CD14-positive monocyte (primary cell): ENCODE data around the gene BRI3. TPM values are rescaled to one million over a fixed set of nuclear protein-coding genes. Genes with fewer than 3 reads are reported as not detected.

ENCODE experiments used
- DNase-seq, 3 donors: peaks; one replicate each; pipeline ENCODE4 v3.0.0-alpha.2; 2011 to 2022
- H2AFZ ChIP-seq: 2 replicates; pipeline ENCODE4 v1.6.0; 2012; ENCODE audit warnings: mild to moderate bottlenecking, low read depth, low read length, inconsistent platforms; ENCODE audit not compliant: insufficient read depth, poor library complexity, severe bottlenecking
- H3K27ac ChIP-seq, 2 donors: 1 replicate in 1 of 2; 2 replicates in 1 of 2; pipeline ENCODE4 v1.5.1; 2012 to 2013; ENCODE audit warnings: low read length in 2 of 2, control low read depth in 1 of 2, inconsistent platforms in 1 of 2, low read depth in 1 of 2, mild to moderate bottlenecking in 1 of 2
- H3K27me3 ChIP-seq, 2 donors: one replicate each; pipeline versions ENCODE4 v1.6.0 to v1.6.1; 2011 to 2013; ENCODE audit warnings: low read length in 2 of 2; ENCODE audit not compliant: control insufficient read depth in 2 of 2, insufficient read depth in 2 of 2
- H3K36me3 ChIP-seq, 2 donors: replicated peaks in 1 of 2; 1 replicate in 1 of 2; 2 replicates in 1 of 2; pipeline versions ENCODE4 v1.5.1 to v1.6.1; 2012 to 2013; ENCODE audit warnings: low read length in 2 of 2, control low read depth in 1 of 2, inconsistent platforms in 1 of 2, mild to moderate bottlenecking in 1 of 2; ENCODE audit not compliant: insufficient read depth in 2 of 2, control insufficient read depth in 1 of 2
- H3K4me1 ChIP-seq, 2 donors: 1 replicate in 1 of 2; 2 replicates in 1 of 2; pipeline versions ENCODE4 v1.5.1 to v1.6.1; 2012 to 2013; ENCODE audit warnings: low read length in 2 of 2, control low read depth in 1 of 2, inconsistent platforms in 1 of 2, mild to moderate bottlenecking in 1 of 2, moderate library complexity in 1 of 2; ENCODE audit not compliant: insufficient read depth in 2 of 2, control insufficient read depth in 1 of 2
- H3K4me2 ChIP-seq: replicated peaks from 2 replicates; pipeline ENCODE3; 2012; ENCODE audit warnings: low read length, moderate library complexity, mild to moderate bottlenecking; ENCODE audit not compliant: poor library complexity, severe bottlenecking; ENCODE audit errors: extremely low read depth
- H3K4me3 ChIP-seq, 3 experiments: fragments of 200-600 bp in 1 of 3; sonication (generic) in 1 of 3; replicated peaks in 1 of 3; 1 replicate in 2 of 3; 2 replicates in 1 of 3; pipeline ENCODE4 v1.5.1; 2011 to 2013; ENCODE audit warnings: low read length in 3 of 3, mild to moderate bottlenecking in 3 of 3, control low read depth in 2 of 3, low read depth in 2 of 3, inconsistent platforms in 1 of 3, moderate library complexity in 1 of 3
- H3K79me2 ChIP-seq: 2 replicates; pipeline ENCODE4 v1.6.0; 2012; ENCODE audit warnings: mild to moderate bottlenecking, control low read depth, inconsistent platforms, low read length, moderate library complexity; ENCODE audit not compliant: insufficient read depth
- H3K9ac ChIP-seq: 2 replicates; pipeline ENCODE4 v1.6.0; 2017; ENCODE audit warnings: low read length, mild to moderate bottlenecking; ENCODE audit not compliant: insufficient read depth, poor library complexity, severe bottlenecking
- H3K9me3 ChIP-seq, 2 donors: replicated peaks in 1 of 2; 1 replicate in 1 of 2; 2 replicates in 1 of 2; pipeline versions ENCODE4 v1.5.1 to v1.6.1; 2012 to 2013; ENCODE audit warnings: low read length in 2 of 2, control low read depth in 1 of 2; ENCODE audit not compliant: control insufficient read depth in 1 of 2, insufficient read depth in 1 of 2
- H4K20me1 ChIP-seq: 2 replicates; pipeline ENCODE4 v1.6.0; 2012; ENCODE audit warnings: mild to moderate bottlenecking, low read length, control low read depth, moderate library complexity; ENCODE audit not compliant: insufficient read depth
- H3K27ac Mint-ChIP-seq, 7 donors: one replicate each; pipeline ENCODE4 v1.8.0; 2020; ENCODE audit warnings: mild to moderate bottlenecking in 7 of 7, mixed read lengths in 7 of 7, moderate library complexity in 6 of 7, inconsistent platforms in 2 of 7
- H3K27me3 Mint-ChIP-seq, 3 donors: one replicate each; pipeline ENCODE4 v1.8.0; 2021 to 2022; ENCODE audit warnings: low read depth in 3 of 3, mild to moderate bottlenecking in 3 of 3, mixed read lengths in 3 of 3, moderate library complexity in 3 of 3, inconsistent platforms in 1 of 3
- H3K36me3 Mint-ChIP-seq, 2 donors: one replicate each; pipeline ENCODE4 v1.8.0; 2020; ENCODE audit warnings: mixed read lengths in 2 of 2, inconsistent platforms in 1 of 2, mild to moderate bottlenecking in 1 of 2
- H3K4me1 Mint-ChIP-seq: one replicate; pipeline ENCODE4 v1.8.0; 2020; ENCODE audit warnings: mild to moderate bottlenecking, mixed read lengths
- H3K4me3 Mint-ChIP-seq, 2 donors: one replicate each; pipeline ENCODE4 v1.8.0; 2020; ENCODE audit warnings: mild to moderate bottlenecking in 2 of 2, mixed read lengths in 2 of 2, moderate library complexity in 1 of 2
- H3K9me3 Mint-ChIP-seq, 7 donors: one replicate each; pipeline ENCODE4 v1.8.0; 2020 to 2022; ENCODE audit warnings: mixed read lengths in 7 of 7, mild to moderate bottlenecking in 6 of 7, moderate library complexity in 6 of 7, inconsistent platforms in 2 of 7
- WGBS: methylation state at CpG from one replicate; pipeline ENCODE4 v1.1.5; 2013; ENCODE audit warnings: missing lambda C conversion rate; ENCODE audit not compliant: insufficient coverage; 5-methylcytosine and 5-hydroxymethylcytosine counted together
- intact Hi-C, 2 donors: fragments of 100-400 bp; cut with micrococcal nuclease; formaldehyde crosslinking; loops; one replicate each; pipeline versions ENCODE4 v1.15.0 to v1.15.1; 2023
- polyA minus RNA-seq: library from RNA; depleted of rRNA, polyadenylated mRNA; stranded (reverse); fragments of >200 nt; gene quantifications from 2 replicates; pipeline ENCODE4 v1.2.3, GENCODE V29; 2012
- polyA plus RNA-seq, 3 donors: library from polyadenylated mRNA; depleted of rRNA in 1 of 3; unstranded in 2 of 3; stranded (reverse) in 1 of 3; fragments of 300-500 nt in 2 of 3; fragments of >200 nt in 1 of 3; fragmentation: Illumina TruSeq in 2 of 3; gene quantifications; 1 replicate in 2 of 3; 2 replicates in 1 of 3; pipeline ENCODE4 v1.2.3, GENCODE V29; 2012 to 2021
- total RNA-seq, 12 experiments: library from RNA in 1 of 12; stranded (reverse) in 1 of 12; fragments of 120-200 nt in 1 of 12; gene quantifications; one replicate each; pipeline ENCODE4 v1.2.4 and lab custom pipeline; 2013 to 2026; ENCODE audit warnings: mixed read lengths in 6 of 12, inconsistent platforms in 1 of 12
- TF ChIP-seq, protein P1 (sequence below): fragments of 200-600 bp; IDR thresholded peaks from one replicate; pipeline ENCODE4 v1.8.0; 2022; ENCODE audit warnings: antibody characterized with exemption, mild to moderate bottlenecking

The BRI3 gene, protein sequence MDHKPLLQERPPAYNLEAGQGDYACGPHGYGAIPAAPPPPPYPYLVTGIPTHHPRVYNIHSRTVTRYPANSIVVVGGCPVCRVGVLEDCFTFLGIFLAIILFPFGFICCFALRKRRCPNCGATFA
- total RNA-seq (2013), result 272 TPM
- 100 to 1,000 TPM; 120 to 273 (median 149) TPM for polyA plus RNA-seq
- 115 and 173 TPM in 2 replicates for polyA minus RNA-seq
- total RNA-seq (lab: John Stamatoyannopoulos, UW), result 57.3 to 180 (median 144) reads per million in 11 experiments

- H3K36me3 Mint-ChIP-seq, result peaks cover 19 to 31% of the 10 kb centered on the region in 2 donors
- H4K20me1 ChIP-seq, result peaks cover 39% of the 10 kb centered on the region
- peak within 1 kb of the TSS; percentile 80 for H2AFZ ChIP-seq
- peaks cover 0 to 2% of the 10 kb centered on the region in 2 donors for H3K36me3 ChIP-seq
- no peaks in the 10 kb centered on the region for H3K9me3 ChIP-seq
- peak within 1 kb of the TSS; percentile 100 for H3K4me2 ChIP-seq
- H3K27ac ChIP-seq, result peak within 1 kb of the TSS; percentile 98 to 99
- peaks cover 0 to 2% (median 0%) of the 10 kb centered on the region in 3 donors for H3K27me3 Mint-ChIP-seq
- H3K4me3 ChIP-seq, result peak within 1 kb of the TSS; percentile 85 to 96 (median 91)
- H3K27me3 ChIP-seq, result no peaks in the 10 kb centered on the region
- H3K27ac Mint-ChIP-seq, result peak within 1 kb of the TSS; percentile 96 to 99 (median 98)
- TF ChIP-seq, protein P1, sequence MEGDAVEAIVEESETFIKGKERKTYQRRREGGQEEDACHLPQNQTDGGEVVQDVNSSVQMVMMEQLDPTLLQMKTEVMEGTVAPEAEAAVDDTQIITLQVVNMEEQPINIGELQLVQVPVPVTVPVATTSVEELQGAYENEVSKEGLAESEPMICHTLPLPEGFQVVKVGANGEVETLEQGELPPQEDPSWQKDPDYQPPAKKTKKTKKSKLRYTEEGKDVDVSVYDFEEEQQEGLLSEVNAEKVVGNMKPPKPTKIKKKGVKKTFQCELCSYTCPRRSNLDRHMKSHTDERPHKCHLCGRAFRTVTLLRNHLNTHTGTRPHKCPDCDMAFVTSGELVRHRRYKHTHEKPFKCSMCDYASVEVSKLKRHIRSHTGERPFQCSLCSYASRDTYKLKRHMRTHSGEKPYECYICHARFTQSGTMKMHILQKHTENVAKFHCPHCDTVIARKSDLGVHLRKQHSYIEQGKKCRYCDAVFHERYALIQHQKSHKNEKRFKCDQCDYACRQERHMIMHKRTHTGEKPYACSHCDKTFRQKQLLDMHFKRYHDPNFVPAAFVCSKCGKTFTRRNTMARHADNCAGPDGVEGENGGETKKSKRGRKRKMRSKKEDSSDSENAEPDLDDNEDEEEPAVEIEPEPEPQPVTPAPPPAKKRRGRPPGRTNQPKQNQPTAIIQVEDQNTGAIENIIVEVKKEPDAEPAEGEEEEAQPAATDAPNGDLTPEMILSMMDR, result peak; percentile 36
- H3K4me1 ChIP-seq, result peaks cover 47 to 62% of the 10 kb centered on the region in 2 donors
- H3K4me3 Mint-ChIP-seq, result peak within 1 kb of the TSS; percentile 92 to 97
- H3K9ac ChIP-seq, result peak within 1 kb of the TSS; percentile 98
- DNase-seq, result peak; percentile 85 to 90 (median 89)
- H3K9me3 Mint-ChIP-seq, result no peaks in the 10 kb centered on the region
- peaks cover 54% of the 10 kb centered on the region for H3K4me1 Mint-ChIP-seq
- H3K79me2 ChIP-seq, result peaks cover 48% of the 10 kb centered on the region
- intact Hi-C loops, result loop anchor here (5.0 to 10.0 kb wide), 2 partner anchors 149 to 524 kb away; no protein-coding TSS in a partner anchor
- under 1% methylated on average over 75 of the region's 92 CpGs for WGBS
These were observed at the start of gene BRI3 for GRCh38 chr7:98280791-98281756. Gene BRI3 (plus strand): TSS chr7:98281686. CDS start chr7:98281796, 110 bp downstream.

DNA sequence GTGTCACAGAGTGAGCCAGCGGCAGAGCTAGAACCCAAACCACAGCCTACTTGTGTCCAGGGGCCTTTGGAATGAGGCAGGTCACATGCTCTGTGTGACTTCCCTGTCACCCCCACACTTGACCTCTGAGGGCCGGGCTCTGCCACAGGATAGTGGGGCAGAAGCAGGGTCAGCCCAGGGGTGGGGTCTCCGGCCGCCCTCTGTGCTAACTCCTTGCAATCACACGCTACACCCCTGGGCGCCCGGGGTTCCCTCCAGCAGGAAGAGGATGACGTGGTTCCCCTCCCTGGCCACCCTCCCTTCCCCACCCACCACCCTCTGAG lies 49.3 kb upstream of the BRI3 start:
- TF ChIP-seq, protein P1, result no peak
- 63% methylated on average over 6 of the region's 8 CpGs for WGBS
- H3K4me3 ChIP-seq, result no peak overlapping the region
- H3K9me3 ChIP-seq, result no peaks in the 10 kb centered on the region
- Mint-ChIP-seq H3K4me3 (no peak overlapping the region), H3K36me3 (peaks cover 55 to 84% of the 10 kb centered on the region in 2 donors), H3K9me3 (no peaks in the 10 kb centered on the region), H3K4me1 (no peaks in the 10 kb centered on the region), H3K27ac (peak overlapping the region in 2 of 7 donors; percentile 35 to 40), H3K27me3 (no peaks in the 10 kb centered on the region)
- H3K4me2 ChIP-seq, result no peak overlapping the region
- no peaks in the 10 kb centered on the region for H3K4me1 ChIP-seq
- no peaks in the 10 kb centered on the region for H3K79me2 ChIP-seq
- H4K20me1 ChIP-seq, result no peaks in the 10 kb centered on the region
- no peak overlapping the region for H3K27ac ChIP-seq
- H2AFZ ChIP-seq, result no peak overlapping the region
- H3K9ac ChIP-seq, result no peak overlapping the region
- H3K27me3 ChIP-seq, result no peaks in the 10 kb centered on the region
- DNase-seq, result no peak
- peaks cover 65 to 92% of the 10 kb centered on the region in 2 donors for H3K36me3 ChIP-seq
- intact Hi-C loops, result no loop called here
